ENCODE measurements around the gene LPCAT1.

LPCAT1 gene

DNA sequence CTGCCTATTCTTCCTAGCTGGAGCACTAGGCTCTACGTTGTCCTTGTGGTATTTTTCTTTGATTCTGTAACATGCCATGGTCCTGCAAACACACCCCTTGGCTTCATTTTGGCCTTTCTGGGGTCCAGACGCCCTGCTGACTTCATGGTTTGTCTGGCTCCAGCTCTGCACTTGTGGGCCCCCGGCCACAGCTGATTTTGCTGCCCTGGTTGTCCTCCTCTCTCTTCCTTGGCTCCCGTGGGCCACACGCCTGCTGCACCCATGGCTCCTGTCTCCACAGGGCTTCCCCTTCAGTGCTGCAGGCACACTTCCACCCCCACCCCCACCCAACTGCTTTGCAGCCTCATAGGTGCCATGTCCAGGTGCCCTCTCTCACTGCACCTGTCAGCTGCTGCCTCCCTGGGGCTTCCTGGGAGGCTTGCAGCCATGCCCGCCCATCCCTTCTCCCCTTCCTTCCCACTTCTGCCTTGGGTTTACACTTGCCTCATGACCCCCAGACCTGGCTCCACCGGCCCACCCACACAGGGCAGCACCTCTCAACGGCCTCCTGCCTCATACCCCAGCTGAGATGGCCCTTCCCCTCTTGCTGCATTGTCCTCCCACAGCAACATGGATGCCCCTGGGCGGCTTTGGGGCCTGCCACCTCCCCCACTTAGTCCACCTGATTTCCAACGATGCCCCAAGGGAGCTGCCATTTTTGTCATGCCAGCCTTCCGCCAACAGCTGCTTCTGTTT lies 104.1 kb downstream of the LPCAT1 start:
- DNase-seq = no peak

DNA sequence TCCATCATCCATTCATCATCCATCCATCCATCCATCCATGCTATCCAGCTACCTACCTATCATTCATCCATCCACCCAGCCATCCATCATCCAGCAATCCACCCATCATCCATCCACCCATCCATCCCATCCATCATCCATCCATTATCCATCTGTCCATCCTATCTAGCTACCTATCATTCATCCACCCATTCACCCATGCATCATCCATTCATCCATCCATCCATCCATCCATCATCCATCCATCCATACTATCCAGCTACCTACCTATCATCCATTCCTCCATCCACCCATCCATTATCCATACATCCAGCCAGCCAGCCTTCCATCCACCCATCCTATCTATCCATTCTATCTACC lies 104.9 kb downstream of the LPCAT1 start:
- DNase-seq = no peak

DNA sequence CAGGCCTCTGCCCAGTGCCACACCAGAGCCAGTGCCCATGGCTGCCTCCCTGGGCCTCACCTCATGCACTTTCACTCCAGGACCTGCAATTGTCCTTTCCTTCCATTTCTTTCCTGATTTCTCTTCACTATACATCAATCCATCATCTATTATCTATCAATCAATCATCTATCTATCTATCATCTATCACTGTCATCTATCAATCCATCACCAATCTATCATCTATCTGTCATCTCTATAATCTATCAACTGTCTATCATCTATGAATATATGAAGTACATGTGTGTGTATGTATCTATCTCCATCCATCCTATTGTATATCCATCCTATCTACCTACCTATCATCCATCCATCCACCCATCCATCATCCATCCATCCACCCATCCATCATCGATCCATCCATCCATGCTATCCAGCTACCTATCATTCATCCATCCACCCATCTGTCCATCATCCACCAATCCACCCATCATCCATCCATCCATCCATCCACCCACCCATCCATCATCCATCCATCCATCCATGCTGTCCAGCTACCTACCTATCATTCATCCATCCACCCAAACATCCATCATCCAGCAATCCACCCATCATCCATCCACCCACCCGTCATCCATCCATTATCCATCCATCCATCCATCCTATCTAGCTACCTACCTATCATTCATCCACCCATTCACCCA lies 105.4 kb downstream of the LPCAT1 start:
- no peak for DNase-seq

DNA sequence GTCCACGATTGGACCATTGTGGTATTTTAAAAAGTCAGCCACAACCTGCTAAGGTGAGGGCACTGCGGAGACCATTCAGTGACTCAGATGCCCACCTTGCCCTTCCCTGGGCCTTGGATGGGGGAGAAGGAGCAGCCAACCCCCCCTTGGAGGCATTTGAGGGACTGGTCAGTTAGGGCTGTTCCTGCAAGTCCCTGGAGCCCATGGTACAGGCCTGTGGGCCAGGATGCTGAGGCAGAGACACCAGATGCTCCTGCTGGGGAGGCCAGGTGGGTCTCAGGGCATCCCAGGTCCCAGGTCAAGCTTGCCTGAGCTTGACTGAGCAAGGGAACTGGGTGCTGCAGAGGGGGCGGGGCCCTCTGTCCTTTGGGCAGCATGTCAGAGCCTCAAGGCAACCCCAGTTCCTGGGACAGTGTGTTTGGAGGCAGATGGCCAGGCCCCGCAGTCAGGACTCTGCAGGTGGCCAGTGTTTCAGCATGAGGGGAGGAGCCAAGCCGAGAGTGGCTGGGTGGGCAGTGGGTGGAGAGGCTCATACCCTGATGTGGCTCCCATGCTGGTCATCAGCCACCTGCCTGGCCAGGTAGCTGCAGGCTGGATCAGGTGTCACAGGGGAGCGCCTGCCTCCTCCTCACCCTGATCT lies 106.1 kb downstream of the LPCAT1 start:
- no peak for DNase-seq

DNA sequence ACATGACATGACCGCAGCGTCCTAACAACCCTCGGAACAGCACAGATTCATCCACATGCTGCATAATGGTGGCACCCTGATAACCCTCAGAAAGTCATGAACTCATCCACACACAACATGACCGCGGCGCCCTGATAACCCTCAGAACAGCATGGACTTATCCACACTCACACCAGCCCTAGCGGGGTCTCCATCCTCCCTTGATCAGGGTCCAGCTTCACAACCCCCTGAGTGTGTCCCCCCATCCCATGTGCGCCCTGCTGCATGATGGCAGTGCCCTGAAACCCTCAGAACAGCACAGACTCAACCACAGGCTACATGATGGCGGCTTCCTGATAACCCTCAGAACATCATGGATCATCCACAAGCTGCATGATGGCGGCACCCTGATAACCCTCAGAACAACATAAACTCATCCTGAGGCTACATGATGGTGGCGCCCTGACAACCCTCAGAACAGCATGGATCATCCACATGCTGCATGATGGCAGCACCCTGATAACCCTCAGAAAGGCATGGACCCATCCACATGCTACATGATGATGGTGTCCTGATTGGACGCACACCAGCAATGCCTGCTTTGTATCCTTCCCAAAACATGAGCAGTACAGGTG lies 106.8 kb downstream of the LPCAT1 start:
- no peak for DNase-seq

DNA sequence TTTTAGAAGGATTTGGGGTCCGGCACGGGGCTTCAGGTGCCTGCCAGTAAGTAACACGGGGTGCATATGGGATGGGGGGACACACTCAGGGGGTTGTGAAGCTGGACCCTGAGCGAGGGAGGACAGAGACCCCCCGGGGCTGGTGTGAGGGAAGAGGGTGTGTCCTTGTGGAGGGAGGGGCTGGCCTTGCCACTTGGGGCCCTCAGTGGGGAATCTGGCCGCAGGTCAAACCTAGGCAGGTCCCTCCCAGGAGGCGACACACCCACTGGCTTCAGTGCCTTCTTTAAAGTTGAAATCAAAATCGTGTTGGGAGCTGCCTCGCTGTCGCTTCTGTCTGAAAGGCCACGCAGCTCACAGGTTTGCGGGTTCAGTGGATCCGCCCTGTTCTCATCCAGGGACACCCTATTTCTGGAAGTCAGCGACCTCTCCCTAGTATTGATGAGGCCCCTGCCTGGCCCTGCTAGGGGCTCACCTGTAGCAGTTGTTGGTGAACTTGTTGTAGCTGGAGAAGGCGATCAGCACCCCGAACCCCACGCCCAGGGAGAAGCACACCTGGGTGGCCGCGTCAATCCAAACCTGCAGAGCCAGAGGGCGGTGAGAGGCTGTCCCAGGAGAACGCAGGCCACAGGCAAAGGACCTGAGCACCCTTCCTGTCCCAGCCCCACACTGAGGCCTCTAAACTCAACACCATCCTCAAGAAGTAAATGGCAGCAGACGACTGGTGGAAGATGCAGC lies 108.0 kb downstream of the LPCAT1 start:
- no peak for DNase-seq

DNA sequence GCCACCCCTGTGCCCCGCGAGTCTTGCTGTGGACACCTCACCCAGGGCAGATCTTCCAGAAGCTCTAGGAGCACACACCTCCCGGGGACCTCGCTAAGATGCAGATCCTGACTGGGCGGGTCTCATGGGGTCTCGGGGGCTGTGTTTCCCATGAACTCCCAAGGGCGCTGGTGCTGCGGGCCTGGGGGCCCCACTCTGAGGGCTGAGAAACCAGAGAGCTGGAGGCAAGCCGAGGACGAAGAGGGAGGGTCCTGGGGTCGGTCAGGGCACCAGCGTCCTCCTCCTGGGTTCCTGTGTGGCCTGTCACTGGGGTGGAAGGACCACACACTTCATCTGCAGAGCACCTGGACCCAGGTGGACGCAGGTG lies 108.7 kb downstream of the LPCAT1 start:
- DNase-seq = no peak

DNA sequence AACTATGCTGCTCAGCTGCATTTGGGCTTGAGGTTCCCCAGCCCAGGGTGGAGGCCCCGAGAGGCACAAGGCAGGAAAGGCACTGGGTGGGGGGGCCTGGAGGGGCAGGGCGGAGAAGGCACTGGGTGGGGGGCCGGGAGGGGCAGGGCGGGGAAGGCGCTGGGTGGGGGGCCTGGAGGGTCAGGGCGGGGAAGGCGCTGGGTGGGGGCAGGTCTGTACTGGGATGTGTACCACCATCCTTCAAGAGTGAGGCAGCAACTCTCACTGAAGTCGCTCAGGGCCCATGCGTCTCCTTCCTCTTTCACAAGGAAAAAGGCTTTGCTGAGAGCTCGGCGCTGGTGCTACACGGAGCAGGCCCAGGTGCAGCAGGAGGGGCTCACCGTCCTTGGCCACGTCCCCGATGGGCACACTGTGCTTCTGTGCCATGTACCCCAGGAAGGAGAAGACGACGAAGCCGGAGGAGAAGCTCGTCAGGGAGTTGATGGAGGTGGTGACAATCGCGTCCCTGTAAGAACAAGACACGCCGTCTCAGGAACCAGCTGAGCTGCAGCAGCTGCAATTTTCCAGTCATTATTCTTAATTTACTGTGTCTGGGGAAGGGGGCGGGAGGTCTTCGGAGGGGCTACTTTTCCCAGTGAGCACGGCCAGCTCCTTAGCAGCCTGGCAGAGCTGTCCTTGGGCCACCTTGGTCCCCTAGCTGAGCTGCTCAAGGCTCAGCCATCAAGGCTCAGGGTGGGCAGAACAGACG lies 109.3 kb downstream of the LPCAT1 start:
- DNase-seq = no peak

DNA sequence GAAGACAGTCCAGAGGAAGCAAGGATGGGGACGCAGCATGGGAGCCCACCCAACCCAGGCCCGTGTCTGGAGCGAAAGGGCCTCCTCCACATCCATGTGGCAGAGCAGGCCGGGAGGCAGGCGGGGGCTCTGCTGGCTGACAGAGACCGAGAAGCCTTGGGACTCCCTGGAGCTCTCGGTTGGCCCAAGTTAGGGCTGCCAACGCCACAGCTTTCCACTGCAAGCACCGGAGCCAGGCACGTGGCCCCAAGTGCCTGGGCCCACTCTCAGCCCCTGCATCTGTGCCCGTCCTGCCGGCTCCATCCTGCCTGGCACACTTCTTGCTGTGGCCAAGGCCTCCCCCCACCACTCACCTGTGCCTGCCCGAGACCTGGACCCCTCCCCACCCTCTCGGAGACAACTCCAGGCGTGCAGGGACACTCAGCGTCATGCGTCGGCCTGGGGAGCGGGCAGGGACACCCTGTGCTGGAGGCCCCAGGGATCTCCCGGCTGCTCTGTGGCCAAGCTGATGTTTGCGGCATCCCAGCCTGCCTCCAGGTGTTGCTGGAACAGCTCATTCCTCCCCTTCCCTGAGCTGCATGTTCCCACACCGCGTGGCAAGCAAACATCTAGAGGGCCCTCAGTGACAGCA lies 110.0 kb downstream of the LPCAT1 start:
- DNase-seq = no peak

DNA sequence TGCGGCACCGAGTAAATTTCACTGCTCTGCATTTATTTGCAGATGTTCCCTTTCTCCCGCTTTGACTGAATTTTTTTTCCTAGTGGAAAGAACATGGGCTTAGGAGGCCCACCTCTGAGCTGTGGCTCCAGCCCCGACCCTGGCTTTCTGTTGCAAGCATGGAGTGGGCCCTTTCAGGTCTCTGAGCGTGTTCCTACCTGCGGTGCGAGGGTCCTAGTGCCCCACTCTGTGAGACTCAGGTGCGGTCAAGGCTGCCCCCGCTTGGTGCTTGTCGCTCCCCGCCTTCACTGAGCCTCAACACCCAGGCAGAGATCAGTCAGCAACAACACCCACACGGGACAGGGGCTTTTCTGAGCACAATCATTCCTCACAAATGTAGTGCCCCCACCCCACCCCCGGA lies 110.5 kb downstream of the LPCAT1 start:
- DNase-seq = no peak

DNA sequence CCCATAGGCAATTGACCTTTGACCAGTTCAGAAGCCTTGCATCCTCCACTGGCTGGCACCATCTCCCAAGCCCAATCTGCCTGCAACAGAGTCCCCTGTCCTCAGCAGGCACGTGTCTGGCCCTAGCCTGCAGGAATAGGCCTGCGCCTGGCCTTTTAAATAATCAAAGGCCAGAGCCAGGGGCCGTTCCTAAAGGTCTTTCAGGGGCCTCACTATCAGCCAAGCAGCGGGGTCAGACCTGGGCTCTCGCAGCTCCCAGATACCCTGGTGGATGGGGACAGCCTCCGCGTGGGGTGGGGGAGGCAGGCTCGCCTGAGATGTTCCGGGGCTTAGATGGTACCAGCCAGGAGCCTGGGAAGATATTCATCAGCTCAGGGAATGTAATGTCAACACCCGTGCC lies 111.1 kb downstream of the LPCAT1 start:
- no peak for DNase-seq

DNA sequence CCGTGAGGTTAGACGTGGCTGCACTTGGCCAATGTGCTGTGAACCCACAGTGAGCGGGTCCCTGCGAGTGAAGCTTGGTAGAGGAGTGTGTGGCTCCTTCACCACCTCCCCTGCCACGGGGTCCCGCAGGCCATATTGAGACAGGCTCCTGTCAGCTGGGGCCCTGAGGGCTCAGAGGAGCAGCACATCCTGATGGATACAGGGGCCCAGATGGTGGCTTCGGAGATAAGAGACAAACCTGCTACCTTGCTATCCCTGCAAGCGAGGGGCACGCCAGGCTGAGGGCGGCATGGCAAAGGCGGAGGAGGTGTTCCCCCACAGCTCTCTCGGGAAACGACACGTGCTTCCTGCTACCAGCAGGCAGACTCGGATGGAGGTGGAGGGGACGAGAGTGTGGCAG lies 111.6 kb downstream of the LPCAT1 start:
- no peak for DNase-seq
